AG09319 (cell line): ENCODE data around the gene ZFP92.

Source experiments
- DNase-seq: peaks from one replicate; pipeline ENCODE4 v3.0.0-alpha.2; 2010; ENCODE audit warnings: low read depth; ENCODE audit errors: extremely low read depth
- CTCF ChIP-seq: IDR thresholded peaks from 2 replicates; pipeline ENCODE4 v1.5.1; 2011; ENCODE audit warnings: low read depth, mild to moderate bottlenecking, inconsistent platforms, low read length, moderate library complexity

The ZFP92 gene

GRCh38 chrX:153446636-153446936 lies 35.3 kb downstream of the ZFP92 start:
- DNase-seq, result no peak

DNA sequence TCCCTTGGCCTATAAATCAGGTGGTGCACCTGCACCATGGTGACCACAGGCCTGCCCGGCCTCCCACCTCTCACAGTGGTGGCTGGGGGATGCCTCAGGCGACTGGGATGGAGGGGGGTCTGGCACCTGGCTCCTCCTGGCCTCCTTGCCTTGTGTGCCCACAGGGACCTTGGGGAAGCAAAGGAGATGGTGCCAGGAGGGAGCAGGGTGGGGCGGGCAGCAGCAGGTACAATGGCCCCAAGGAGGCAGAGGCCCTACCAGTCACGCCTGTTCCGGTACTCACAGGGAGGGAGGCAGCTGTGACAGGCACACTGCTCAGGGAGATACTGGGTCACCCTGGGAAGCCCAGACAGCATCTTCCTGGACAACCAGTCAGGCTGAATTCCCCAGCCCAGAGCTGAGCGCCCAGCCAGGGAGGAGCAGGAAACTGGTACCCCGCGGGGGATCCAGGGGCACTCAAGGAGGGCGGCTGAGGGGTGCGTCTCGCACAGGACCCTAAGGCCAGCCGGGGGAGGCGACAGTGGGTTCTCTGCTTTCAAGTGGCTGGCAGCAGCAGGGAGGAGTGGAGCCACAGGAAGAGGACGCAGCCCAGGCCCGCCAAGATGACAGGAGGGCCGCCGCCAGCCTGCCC lies 35.8 kb downstream of the ZFP92 start:
- no peak for TF ChIP-seq CTCF
- no peak for DNase-seq

More at GRCh38 chrX:153446636-153446936, 35.3 kb downstream of the ZFP92 start:
- TF ChIP-seq CTCF, result no peak

GRCh38 chrX:153447581-153447960 lies 36.3 kb downstream of the ZFP92 start:
- no peak for DNase-seq
- no peak for TF ChIP-seq CTCF

GRCh38 chrX:153448556-153449367 lies 37.5 kb downstream of the ZFP92 start:
- DNase-seq, result no peak

DNA sequence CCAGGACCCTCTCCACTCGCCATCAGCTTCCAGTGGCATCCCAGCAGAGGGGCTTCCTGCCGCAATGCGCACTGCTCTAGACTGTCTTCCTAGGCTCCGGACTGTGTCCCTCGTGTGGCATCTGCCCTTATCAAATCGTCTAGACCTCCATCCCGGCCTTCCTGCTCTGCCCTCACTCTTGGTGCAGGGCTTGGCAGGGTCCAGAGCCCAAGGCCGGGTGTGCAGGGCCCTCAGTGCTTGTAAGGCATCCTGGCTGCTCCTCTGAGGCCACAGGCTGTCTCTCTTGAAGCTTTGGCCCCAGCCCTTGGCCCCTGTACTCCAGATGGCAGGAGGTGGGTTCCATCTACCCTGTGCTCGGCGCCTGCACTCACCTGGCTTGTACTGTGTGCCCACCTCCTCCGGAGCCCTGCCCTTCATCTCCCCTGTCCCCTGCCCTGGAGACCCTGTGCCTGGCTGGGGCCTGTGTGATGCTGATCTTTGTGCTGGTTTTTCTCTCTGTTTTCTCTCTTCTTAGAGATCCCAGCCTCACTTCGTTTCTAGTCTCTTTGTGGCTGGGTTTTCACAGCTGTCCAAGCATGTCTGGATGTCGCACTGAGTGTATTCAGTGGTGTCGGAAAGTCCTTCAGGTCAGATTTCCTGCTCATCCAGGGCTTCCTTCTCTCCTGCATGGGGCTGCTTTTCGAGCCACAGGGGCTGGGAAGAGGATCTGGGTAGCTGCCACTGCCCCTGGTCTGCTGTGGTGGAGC lies 38.3 kb downstream of the ZFP92 start:
- no peak for TF ChIP-seq CTCF
- no peak for DNase-seq

More at GRCh38 chrX:153448556-153449367, 37.5 kb downstream of the ZFP92 start:
- no peak for TF ChIP-seq CTCF

DNA sequence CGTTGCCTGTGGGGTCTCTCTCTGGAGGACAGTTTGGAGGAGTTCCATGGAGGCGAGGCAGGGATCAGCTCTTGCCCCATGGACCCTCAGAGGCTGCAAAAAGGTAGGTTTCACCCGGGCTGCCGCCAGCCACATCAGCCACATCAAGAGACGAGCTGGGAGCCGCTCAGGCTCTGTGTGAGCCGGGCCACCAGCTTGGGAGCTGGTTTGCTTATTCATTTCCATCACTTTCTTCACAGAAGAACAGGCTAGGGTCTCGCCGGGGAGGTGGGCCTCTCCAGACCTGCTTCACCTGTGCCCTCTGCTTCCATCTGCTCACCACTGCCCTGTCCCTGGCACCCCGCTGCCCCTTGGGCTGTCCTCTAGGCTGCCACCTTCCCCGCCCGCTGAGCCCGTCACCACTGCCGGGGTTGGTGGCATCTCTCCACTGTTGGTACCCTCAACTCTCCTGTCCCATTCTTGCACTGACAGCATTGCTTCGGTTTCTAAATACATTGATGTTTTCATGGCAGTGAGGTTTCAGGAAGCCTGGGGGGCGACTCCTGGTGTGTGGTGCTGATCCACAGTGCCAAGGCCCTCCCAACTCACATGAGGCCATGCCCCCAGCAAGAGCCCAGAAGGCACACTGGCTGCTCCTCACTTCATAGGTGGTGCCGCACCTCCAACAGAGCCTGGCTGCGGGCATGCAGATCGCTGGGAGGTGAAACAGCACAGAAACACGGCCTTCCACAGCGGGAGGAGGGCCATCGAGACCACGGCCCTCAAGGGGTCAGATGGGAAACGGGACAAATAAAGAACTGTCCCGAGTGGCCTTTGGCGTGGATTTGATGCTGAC lies 39.1 kb downstream of the ZFP92 start:
- no peak for DNase-seq
- no peak for TF ChIP-seq CTCF
